Inflammatory macrophage treated with lipopolysaccharide for 1 hour (primary cell): Measurements from ENCODE around the gene PAEP.

Experiments used
- DNase-seq, 2 donors: peaks; one replicate each; pipeline ENCODE4 v3.0.0-alpha.2; 2020 to 2022

The PAEP gene

GRCh38 chr9:135551031-135551430, 10.5 kb upstream of the PAEP start:
- DNase-seq: no peak

GRCh38 chr9:135551456-135551855, 10.1 kb upstream of the PAEP start:
- no peak for DNase-seq

GRCh38 chr9:135552021-135552697, 9.4 kb upstream of the PAEP start:
- DNase-seq: no peak

GRCh38 chr9:135552698-135553171, 8.8 kb upstream of the PAEP start:
- no peak for DNase-seq

GRCh38 chr9:135554718-135555117, 6.8 kb upstream of the PAEP start:
- DNase-seq: no peak

GRCh38 chr9:135555203-135555602, 6.4 kb upstream of the PAEP start:
- DNase-seq: peak in 1 of 2 donors; percentile 1

- no peak for DNase-seq
Measured at GRCh38 chr9:135555910-135556309, 5.6 kb upstream of the PAEP start.

- DNase-seq: no peak
Measured at GRCh38 chr9:135559606-135560005, 1.9 kb upstream of the PAEP start.

GRCh38 chr9:135562235-135562745, 734 bp downstream of the PAEP start:
- DNase-seq: no peak

GRCh38 chr9:135563039-135563476, 1.5 kb downstream of the PAEP start:
- no peak for DNase-seq

GRCh38 chr9:135563858-135564257, 2.3 kb downstream of the PAEP start:
- no peak for DNase-seq

GRCh38 chr9:135565141-135565628, 3.6 kb downstream of the PAEP start:
- DNase-seq: no peak

GRCh38 chr9:135565636-135566035, 4.1 kb downstream of the PAEP start:
- no peak for DNase-seq

- no peak for DNase-seq
Measured at GRCh38 chr9:135566552-135566951, 5.0 kb downstream of the PAEP start.

- DNase-seq: no peak
Measured at GRCh38 chr9:135567311-135567710, 5.8 kb downstream of the PAEP start.

GRCh38 chr9:135568026-135568425, 6.5 kb downstream of the PAEP start:
- DNase-seq: no peak

- DNase-seq: no peak
Measured at GRCh38 chr9:135570456-135570855, 8.9 kb downstream of the PAEP start.

GRCh38 chr9:135572233-135572632, 10.7 kb downstream of the PAEP start:
- no peak for DNase-seq

- DNase-seq: no peak
Measured at GRCh38 chr9:135573124-135573523, 11.6 kb downstream of the PAEP start.

- DNase-seq: no peak
Measured at GRCh38 chr9:135574331-135574730, 12.8 kb downstream of the PAEP start.

GRCh38 chr9:135574943-135575342, 13.4 kb downstream of the PAEP start:
- no peak for DNase-seq

- no peak for DNase-seq
Measured at GRCh38 chr9:135575995-135576631, 14.6 kb downstream of the PAEP start.

- DNase-seq: no peak
Measured at GRCh38 chr9:135577256-135577655, 15.7 kb downstream of the PAEP start.

- no peak for DNase-seq
Measured at GRCh38 chr9:135579356-135579755, 17.8 kb downstream of the PAEP start.
